Hepatocyte (in vitro differentiated cells): ENCODE measurements around the gene ACVR2A. TPM values are rescaled to one million over a fixed set of nuclear protein-coding genes. Genes with fewer than 3 reads are reported as not detected.
A peak's percentile ranks its signal among the peaks of the same experiment; 100 is the strongest.

Experiments used
- DNase-seq: peaks from one replicate; pipeline ENCODE4 v3.0.0-alpha.2; 2016; ENCODE audit warnings: low spot score
- H2AFZ ChIP-seq: fragments of 200-600 bp; sonication (generic); 2 replicates; pipeline ENCODE4 v1.6.0; 2016; ENCODE audit warnings: antibody characterized with exemption, mild to moderate bottlenecking
- H3K27ac ChIP-seq: fragments of 200-600 bp; sonication (generic); 2 replicates; pipeline ENCODE4 v1.5.1; 2016; ENCODE audit warnings: mild to moderate bottlenecking
- H3K27me3 ChIP-seq: fragments of 200-600 bp; sonication (generic); 2 replicates; pipeline ENCODE4 v1.6.1; 2016
- H3K36me3 ChIP-seq: fragments of 200-600 bp; sonication (generic); replicated peaks from 2 replicates; pipeline ENCODE4 v1.5.1; 2016; ENCODE audit warnings: low read depth; ENCODE audit not compliant: insufficient read depth
- H3K4me1 ChIP-seq: fragments of 200-600 bp; sonication (generic); 2 replicates; pipeline ENCODE4 v1.5.1; 2016; ENCODE audit warnings: mild to moderate bottlenecking, moderate library complexity; ENCODE audit not compliant: insufficient read depth
- H3K4me2 ChIP-seq: fragments of 200-600 bp; sonication (generic); 2 replicates; pipeline ENCODE4 v1.6.0; 2016
- H3K4me3 ChIP-seq: fragments of 200-600 bp; sonication (generic); 2 replicates; pipeline ENCODE4 v1.5.1; 2016; ENCODE audit warnings: mild to moderate bottlenecking
- H3K79me2 ChIP-seq: fragments of 200-600 bp; sonication (generic); 2 replicates; pipeline ENCODE4 v1.6.0; 2017; ENCODE audit warnings: mild to moderate bottlenecking
- H3K9me2 ChIP-seq: fragments of 200-600 bp; sonication (generic); replicated peaks from 2 replicates; pipeline ENCODE4 v1.6.0; 2017; ENCODE audit warnings: mild to moderate bottlenecking; ENCODE audit not compliant: insufficient read depth
- H3K9me3 ChIP-seq: fragments of 200-600 bp; sonication (generic); 2 replicates; pipeline ENCODE4 v1.5.1; 2016; ENCODE audit warnings: low read depth, mild to moderate bottlenecking
- H4K20me1 ChIP-seq: fragments of 200-600 bp; sonication (generic); 2 replicates; pipeline ENCODE4 v1.6.0; 2016; ENCODE audit warnings: mild to moderate bottlenecking; ENCODE audit not compliant: insufficient read depth, poor library complexity, severe bottlenecking
- EZH2 ChIP-seq: fragments of 200-600 bp; sonication (generic); IDR thresholded peaks from 2 replicates; pipeline ENCODE4 v1.6.1; 2016; ENCODE audit warnings: antibody characterized with exemption, mild to moderate bottlenecking, borderline replicate concordance
- EZH2phosphoT487 ChIP-seq: fragments of 200-600 bp; sonication (generic); IDR thresholded peaks from one replicate; pipeline ENCODE4 v1.6.1; 2018; ENCODE audit warnings: antibody characterized with exemption, mild to moderate bottlenecking, low read depth, moderate library complexity; ENCODE audit not compliant: unreplicated experiment, severe bottlenecking
- WGBS: methylation state at CpG from one replicate; pipeline ENCODE4 v1.1.6; 2016; ENCODE audit warnings: low lambda C conversion rate; ENCODE audit errors: missing lambda C conversion rate; 5-methylcytosine and 5-hydroxymethylcytosine counted together
- polyA plus RNA-seq: library from polyadenylated mRNA; unstranded; fragments of >200 nt; fragmentation: Nextera tagmentation; extraction: Ambion mirVana; gene quantifications from 2 replicates; pipeline ENCODE4 v1.2.1, GENCODE V29; 2016
- total RNA-seq: library from RNA; depleted of rRNA; stranded (reverse); fragments of >200 nt; gene quantifications from 2 replicates; pipeline ENCODE4 v1.2.3, GENCODE V29; 2014
- TF ChIP-seq, protein P1 (sequence below): fragments of 200-600 bp; sonication (generic); IDR thresholded peaks from 2 replicates; pipeline ENCODE4 v1.5.1; 2016; ENCODE audit warnings: antibody characterized with exemption, mild to moderate bottlenecking; ENCODE audit not compliant: poor library complexity

ACVR2A gene
- total and polyA plus RNA-seq, 2 experiments from 2014 or later: 21.9 to 43.0 TPM

DNA sequence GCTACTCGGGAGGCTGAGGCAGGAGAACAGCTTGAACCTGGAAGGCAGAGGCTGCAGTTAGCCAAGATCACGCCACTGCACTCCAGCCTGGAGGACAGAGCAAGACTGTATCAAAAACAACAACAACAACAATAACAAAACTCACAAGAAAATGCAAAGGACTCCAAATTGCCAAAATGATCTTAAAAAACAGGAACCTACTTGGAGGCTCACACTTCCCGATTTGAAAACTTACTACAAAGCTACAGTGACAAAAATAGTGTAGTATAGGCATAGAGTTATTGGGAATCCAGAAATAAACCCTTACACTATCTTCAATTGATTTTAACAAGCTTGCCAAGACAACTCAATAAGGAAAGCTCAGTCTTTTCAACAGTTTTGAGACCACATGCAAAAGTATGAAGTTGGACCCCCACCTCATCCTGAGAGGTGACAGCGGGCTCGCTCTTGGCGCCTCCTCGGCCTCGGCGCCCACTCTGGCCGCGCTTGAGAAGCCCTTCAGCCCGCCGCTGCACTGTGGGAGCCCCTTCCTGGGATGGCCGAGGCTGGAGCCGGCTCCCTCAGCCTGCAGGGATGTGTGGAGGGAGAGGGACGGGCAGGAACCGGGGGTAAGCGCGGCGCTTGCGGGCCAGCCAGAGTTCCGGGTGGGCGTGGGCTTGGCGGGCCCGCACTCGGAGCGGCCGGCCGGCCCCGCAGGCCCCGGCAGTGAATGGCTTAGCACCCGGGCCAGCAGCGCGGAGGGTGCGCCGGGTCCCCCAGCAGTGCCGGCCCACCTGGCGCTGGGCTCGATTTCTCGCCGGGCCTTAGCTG is 18.3 kb upstream of the ACVR2A start:
- WGBS: 97% methylated on average over 30 of the region's 41 CpGs
- Histone ChIP-seq H2AFZ (no peak overlapping the region), H3K27ac (no peak overlapping the region), H3K4me2 (no peak overlapping the region), H3K36me3 (no peaks in the 10 kb centered on the region), H3K4me3 (no peak overlapping the region), H3K27me3 (no peaks in the 10 kb centered on the region), H3K9me2 (no peaks in the 10 kb centered on the region), H4K20me1 (no peaks in the 10 kb centered on the region), H3K9me3 (no peaks in the 10 kb centered on the region), H3K4me1 (no peaks in the 10 kb centered on the region), H3K79me2 (no peaks in the 10 kb centered on the region)
- TF ChIP-seq EZH2 (no peak), EZH2phosphoT487 (no peak)
- TF ChIP-seq, protein P1, sequence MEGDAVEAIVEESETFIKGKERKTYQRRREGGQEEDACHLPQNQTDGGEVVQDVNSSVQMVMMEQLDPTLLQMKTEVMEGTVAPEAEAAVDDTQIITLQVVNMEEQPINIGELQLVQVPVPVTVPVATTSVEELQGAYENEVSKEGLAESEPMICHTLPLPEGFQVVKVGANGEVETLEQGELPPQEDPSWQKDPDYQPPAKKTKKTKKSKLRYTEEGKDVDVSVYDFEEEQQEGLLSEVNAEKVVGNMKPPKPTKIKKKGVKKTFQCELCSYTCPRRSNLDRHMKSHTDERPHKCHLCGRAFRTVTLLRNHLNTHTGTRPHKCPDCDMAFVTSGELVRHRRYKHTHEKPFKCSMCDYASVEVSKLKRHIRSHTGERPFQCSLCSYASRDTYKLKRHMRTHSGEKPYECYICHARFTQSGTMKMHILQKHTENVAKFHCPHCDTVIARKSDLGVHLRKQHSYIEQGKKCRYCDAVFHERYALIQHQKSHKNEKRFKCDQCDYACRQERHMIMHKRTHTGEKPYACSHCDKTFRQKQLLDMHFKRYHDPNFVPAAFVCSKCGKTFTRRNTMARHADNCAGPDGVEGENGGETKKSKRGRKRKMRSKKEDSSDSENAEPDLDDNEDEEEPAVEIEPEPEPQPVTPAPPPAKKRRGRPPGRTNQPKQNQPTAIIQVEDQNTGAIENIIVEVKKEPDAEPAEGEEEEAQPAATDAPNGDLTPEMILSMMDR: no peak
- DNase-seq: no peak

- Histone ChIP-seq H3K4me1 (no peaks in the 10 kb centered on the region), H4K20me1 (no peaks in the 10 kb centered on the region), H3K79me2 (no peaks in the 10 kb centered on the region), H3K4me2 (no peak overlapping the region), H3K36me3 (no peaks in the 10 kb centered on the region), H3K4me3 (no peak overlapping the region), H3K27ac (no peak overlapping the region), H3K27me3 (no peaks in the 10 kb centered on the region), H3K9me2 (no peaks in the 10 kb centered on the region), H2AFZ (no peak overlapping the region), H3K9me3 (no peaks in the 10 kb centered on the region)
- no peak for TF ChIP-seq EZH2phosphoT487
- no peak for DNase-seq
- WGBS: 96% methylated on average over 12 of the region's 16 CpGs
Observed at GRCh38 chr2:147827088-147827375, 17.8 kb upstream of the ACVR2A start.

- Histone ChIP-seq H3K4me2 (no peak overlapping the region), H3K36me3 (no peaks in the 10 kb centered on the region), H3K4me3 (no peak overlapping the region), H2AFZ (no peak overlapping the region), H4K20me1 (no peaks in the 10 kb centered on the region), H3K9me3 (no peaks in the 10 kb centered on the region), H3K27ac (no peak overlapping the region), H3K9me2 (no peaks in the 10 kb centered on the region), H3K4me1 (no peaks in the 10 kb centered on the region), H3K79me2 (no peaks in the 10 kb centered on the region), H3K27me3 (no peaks in the 10 kb centered on the region)
- peak; percentile 24 for DNase-seq
- TF ChIP-seq EZH2: no peak
- TF ChIP-seq EZH2phosphoT487: no peak
- TF ChIP-seq, protein P1: no peak
Observed at GRCh38 chr2:147829106-147829505, 15.7 kb upstream of the ACVR2A start.

- WGBS: 82% methylated on average over 2 of the region's 2 CpGs
- Histone ChIP-seq H3K4me2 (no peak overlapping the region), H3K4me3 (no peak overlapping the region), H3K27ac (no peak overlapping the region), H3K4me1 (no peaks in the 10 kb centered on the region), H3K9me2 (no peaks in the 10 kb centered on the region), H4K20me1 (no peaks in the 10 kb centered on the region), H3K79me2 (no peaks in the 10 kb centered on the region), H3K27me3 (no peaks in the 10 kb centered on the region), H3K9me3 (no peaks in the 10 kb centered on the region), H2AFZ (no peak overlapping the region), H3K36me3 (no peaks in the 10 kb centered on the region)
- TF ChIP-seq EZH2 (no peak), EZH2phosphoT487 (no peak)
- TF ChIP-seq, protein P1: no peak
- no peak for DNase-seq
Observed at GRCh38 chr2:147836099-147836498, 8.7 kb upstream of the ACVR2A start.
